Tibial nerve (tissue), 4 donors: ENCODE results near the gene DNAI2. TPM values are rescaled to one million over a fixed set of nuclear protein-coding genes. Genes with fewer than 3 reads are reported as not detected.
A peak's percentile ranks its signal among the peaks of the same experiment; 100 is the strongest.

Experiments used
- DNase-seq, 2 donors: peaks; one replicate each; pipeline ENCODE4 v3.0.0-alpha.2; 2019; ENCODE audit warnings: low spot score in 2 of 2
- H3K27ac ChIP-seq, 4 donors: fragments of 200-600 bp; sonication (generic) in 3 of 4; one replicate each; pipeline ENCODE4 v1.5.1; 2017 to 2019; ENCODE audit warnings: mild to moderate bottlenecking in 1 of 4
- H3K27me3 ChIP-seq, 2 donors: fragments of 200-600 bp; sonication (generic) in 1 of 2; one replicate each; pipeline versions ENCODE4 v1.5.1 to v1.6.0; 2017 to 2019
- H3K36me3 ChIP-seq, 3 donors: fragments of 200-600 bp; sonication (generic); one replicate each; pipeline ENCODE4 v1.5.1; 2018 to 2019
- H3K4me1 ChIP-seq, 4 donors: fragments of 200-600 bp; sonication (generic) in 3 of 4; one replicate each; pipeline ENCODE4 v1.5.1; 2017 to 2019
- H3K4me3 ChIP-seq, 4 donors: fragments of 200-600 bp; sonication (generic) in 3 of 4; one replicate each; pipeline ENCODE4 v1.5.1; 2017 to 2019; ENCODE audit warnings: mild to moderate bottlenecking in 1 of 4, moderate library complexity in 1 of 4
- H3K9me3 ChIP-seq, 4 donors: fragments of 200-600 bp; sonication (generic) in 3 of 4; one replicate each; pipeline ENCODE4 v1.5.1; 2017 to 2019
- EP300 ChIP-seq, 2 donors: sonication (generic); formaldehyde crosslinking; IDR thresholded peaks; one replicate each; pipeline ENCODE4 v1.6.1; 2017; ENCODE audit warnings: antibody characterized with exemption in 2 of 2, mild to moderate bottlenecking in 1 of 2
- POLR2A ChIP-seq, 2 donors: fragments of 450-650 bp; IDR thresholded peaks; one replicate each; pipeline ENCODE4 v1.6.1; 2017; ENCODE audit warnings: antibody characterized with exemption in 2 of 2, mild to moderate bottlenecking in 2 of 2, moderate library complexity in 2 of 2
- WGBS, 2 donors: methylation state at CpG; one replicate each; pipeline ENCODE4 v1.1.5; 2018; 5-methylcytosine and 5-hydroxymethylcytosine counted together
- total RNA-seq, 4 donors: library from RNA; depleted of rRNA; stranded (reverse); fragments of >200 nt; gene quantifications; one replicate each; pipeline ENCODE4 v1.1.0, GENCODE V29; 2016
- TF ChIP-seq, protein P1 (sequence below), 5 experiments: fragments of 200-600 bp in 3 of 5; fragments of 450-650 bp in 2 of 5; sonication (generic) in 3 of 5; IDR thresholded peaks; one replicate each; pipeline ENCODE4 v1.5.1; 2016 to 2019; ENCODE audit warnings: antibody characterized with exemption in 5 of 5, mild to moderate bottlenecking in 3 of 5, moderate library complexity in 2 of 5

DNAI2 gene
- total RNA-seq, 4 donors from 2014 or later = 0.60 TPM; not detected in 3

DNA sequence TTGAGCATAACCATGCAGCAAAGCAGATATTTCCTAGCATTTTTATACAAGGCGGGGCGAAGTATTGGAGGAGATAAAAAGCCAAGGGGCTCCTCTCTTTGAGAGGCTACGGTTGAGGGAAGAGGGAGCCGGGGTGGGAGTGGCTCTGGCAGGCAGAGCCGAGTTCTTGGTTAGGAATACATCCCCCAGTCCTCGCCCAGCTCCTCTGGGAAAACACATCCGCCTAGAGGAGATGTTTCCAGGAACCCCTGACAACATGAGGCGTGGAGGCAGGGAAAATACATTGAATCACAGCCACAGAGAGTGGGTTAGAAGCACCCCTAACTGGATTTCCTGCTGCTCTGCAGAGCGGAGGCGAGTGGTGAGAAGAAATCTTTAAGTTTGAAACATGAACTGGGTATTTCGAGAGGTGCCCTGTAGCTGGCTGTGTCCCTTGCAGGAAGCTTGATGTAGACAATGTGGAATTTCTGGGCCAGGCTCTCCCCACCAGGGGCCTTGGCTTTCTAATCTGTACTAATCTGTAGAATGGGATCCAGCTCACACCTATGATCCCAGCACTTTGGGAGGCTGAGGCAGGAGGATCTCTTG, 33.3 kb upstream of the DNAI2 start:
- H3K9me3 ChIP-seq = no peaks in the 10 kb centered on the region
- H3K27me3 ChIP-seq = no peaks in the 10 kb centered on the region
- H3K4me1 ChIP-seq = peaks cover 0 to 84% (median 42%) of the 10 kb centered on the region in 4 donors
- 30 to 41% methylated on average over 11 of the region's 11 CpGs for WGBS, 2 donors
- H3K4me3 ChIP-seq = no peak overlapping the region
- peak overlapping the region in 3 of 4 donors; percentile 21 to 78 (median 77) for H3K27ac ChIP-seq
- DNase-seq = no peak
- no peak for TF ChIP-seq EP300 (IDR thresholded peaks at IDR 0.05)
- TF ChIP-seq, protein P1, sequence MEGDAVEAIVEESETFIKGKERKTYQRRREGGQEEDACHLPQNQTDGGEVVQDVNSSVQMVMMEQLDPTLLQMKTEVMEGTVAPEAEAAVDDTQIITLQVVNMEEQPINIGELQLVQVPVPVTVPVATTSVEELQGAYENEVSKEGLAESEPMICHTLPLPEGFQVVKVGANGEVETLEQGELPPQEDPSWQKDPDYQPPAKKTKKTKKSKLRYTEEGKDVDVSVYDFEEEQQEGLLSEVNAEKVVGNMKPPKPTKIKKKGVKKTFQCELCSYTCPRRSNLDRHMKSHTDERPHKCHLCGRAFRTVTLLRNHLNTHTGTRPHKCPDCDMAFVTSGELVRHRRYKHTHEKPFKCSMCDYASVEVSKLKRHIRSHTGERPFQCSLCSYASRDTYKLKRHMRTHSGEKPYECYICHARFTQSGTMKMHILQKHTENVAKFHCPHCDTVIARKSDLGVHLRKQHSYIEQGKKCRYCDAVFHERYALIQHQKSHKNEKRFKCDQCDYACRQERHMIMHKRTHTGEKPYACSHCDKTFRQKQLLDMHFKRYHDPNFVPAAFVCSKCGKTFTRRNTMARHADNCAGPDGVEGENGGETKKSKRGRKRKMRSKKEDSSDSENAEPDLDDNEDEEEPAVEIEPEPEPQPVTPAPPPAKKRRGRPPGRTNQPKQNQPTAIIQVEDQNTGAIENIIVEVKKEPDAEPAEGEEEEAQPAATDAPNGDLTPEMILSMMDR (IDR thresholded peaks at IDR 0.05) = no peak
- TF ChIP-seq POLR2A (IDR thresholded peaks at IDR 0.05) = no peak
- H3K36me3 ChIP-seq = peaks cover 0 to 16% (median 0%) of the 10 kb centered on the region in 3 donors

GRCh38 chr17:74241431-74241830, 32.6 kb upstream of the DNAI2 start:
- H3K4me3 ChIP-seq = no peak overlapping the region
- 15 to 19% methylated on average over 8 to 10 of the region's 10 CpGs for WGBS, 2 donors
- peaks cover 0 to 16% (median 0%) of the 10 kb centered on the region in 3 donors for H3K36me3 ChIP-seq
- peak overlapping the region in 3 of 4 donors; percentile 21 to 78 (median 77) for H3K27ac ChIP-seq
- H3K9me3 ChIP-seq = no peaks in the 10 kb centered on the region
- no peaks in the 10 kb centered on the region for H3K27me3 ChIP-seq
- DNase-seq = peak in 1 of 2 donors; percentile 14
- TF ChIP-seq POLR2A (IDR thresholded peaks at IDR 0.05) = no peak
- peak in 1 of 2 donors; percentile 78 for TF ChIP-seq EP300 (IDR thresholded peaks at IDR 0.05)
- TF ChIP-seq, protein P1 (IDR thresholded peaks at IDR 0.05) = no peak
- H3K4me1 ChIP-seq = peaks cover 0 to 84% (median 40%) of the 10 kb centered on the region in 4 donors

DNA sequence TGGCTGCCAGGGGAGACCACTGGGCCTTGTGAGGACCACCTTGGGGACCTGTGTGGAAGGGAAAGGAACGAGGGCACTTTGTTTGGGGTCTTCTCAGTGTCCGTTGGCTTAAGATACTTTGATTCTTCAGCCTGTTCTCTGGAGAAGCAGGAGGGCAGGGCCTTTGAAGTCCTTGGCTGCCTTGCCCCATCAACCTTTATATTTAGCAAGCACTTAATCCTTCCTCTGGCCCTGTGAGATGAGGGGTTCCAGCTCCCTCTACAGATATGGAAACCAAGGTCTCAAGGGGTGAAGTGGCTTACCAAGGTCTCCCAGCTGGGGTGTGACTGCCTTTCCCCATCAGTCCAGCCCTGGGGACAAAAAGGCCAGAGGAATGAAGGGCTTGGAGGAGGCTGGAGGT, 32.2 kb upstream of the DNAI2 start:
- H3K27ac ChIP-seq = peak overlapping the region; percentile 21 to 78 (median 50)
- WGBS, 2 donors = 45 to 60% methylated on average over 2 of the region's 2 CpGs
- H3K4me3 ChIP-seq = no peak overlapping the region
- TF ChIP-seq, protein P1 (IDR thresholded peaks at IDR 0.05) = no peak
- H3K36me3 ChIP-seq = peaks cover 0 to 16% (median 0%) of the 10 kb centered on the region in 3 donors
- DNase-seq = no peak
- peaks cover 0 to 83% (median 40%) of the 10 kb centered on the region in 4 donors for H3K4me1 ChIP-seq
- H3K27me3 ChIP-seq = no peaks in the 10 kb centered on the region
- no peaks in the 10 kb centered on the region for H3K9me3 ChIP-seq

DNA sequence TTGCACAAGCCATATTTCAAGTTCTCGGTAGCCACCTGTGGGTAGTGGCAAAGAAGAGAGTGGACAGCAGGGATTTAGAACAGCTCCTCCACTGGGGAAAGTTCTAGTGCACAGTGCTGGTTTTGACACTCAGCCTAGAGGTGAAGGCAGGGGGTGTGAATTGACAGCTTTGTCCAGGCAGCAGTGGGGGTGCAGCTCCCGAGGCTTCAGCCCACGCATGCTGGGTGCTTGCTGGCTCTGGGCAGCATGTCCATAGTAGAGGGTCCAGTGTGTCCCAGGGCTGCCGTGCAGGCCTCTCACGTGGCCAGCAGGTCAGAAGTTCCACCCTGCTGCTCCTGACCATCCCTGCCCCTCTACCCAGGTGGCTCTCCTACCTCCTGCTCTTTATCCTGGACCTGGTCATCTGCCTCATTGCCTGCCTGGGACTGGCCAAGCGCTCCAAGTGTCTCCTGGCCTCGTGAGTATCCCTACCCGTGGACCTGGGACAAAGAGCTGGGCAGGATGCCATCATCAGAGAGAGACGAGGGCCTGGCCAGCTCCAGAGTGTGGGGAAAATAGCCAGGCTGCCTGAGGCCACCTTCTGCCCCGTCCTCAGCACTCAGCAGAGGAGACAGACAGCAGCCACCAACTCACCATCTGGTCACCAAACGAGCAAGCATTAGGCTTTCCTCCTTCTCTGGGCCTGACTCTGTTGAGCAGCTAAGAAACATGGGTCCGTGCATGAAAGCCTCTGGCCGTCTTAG, 30.9 kb upstream of the DNAI2 start:
- peak overlapping the region; percentile 62 to 78 (median 70) for H3K27ac ChIP-seq
- 46 to 71% methylated on average over 5 to 12 of the region's 13 CpGs for WGBS, 2 donors
- TF ChIP-seq POLR2A (IDR thresholded peaks at IDR 0.05) = no peak
- peak in 1 of 2 donors; percentile 58 for TF ChIP-seq EP300 (IDR thresholded peaks at IDR 0.05)
- no peak overlapping the region for H3K4me3 ChIP-seq
- H3K4me1 ChIP-seq = peaks cover 0 to 78% (median 40%) of the 10 kb centered on the region in 4 donors
- H3K9me3 ChIP-seq = no peaks in the 10 kb centered on the region
- DNase-seq = no peak
- peaks cover 0 to 20% (median 0%) of the 10 kb centered on the region in 3 donors for H3K36me3 ChIP-seq
- H3K27me3 ChIP-seq = no peaks in the 10 kb centered on the region

- no peak for DNase-seq
- TF ChIP-seq, protein P1 (IDR thresholded peaks at IDR 0.05) = no peak
- TF ChIP-seq POLR2A (IDR thresholded peaks at IDR 0.05) (no peak), EP300 (IDR thresholded peaks at IDR 0.05) (no peak)
- Histone ChIP-seq H3K27me3 (no peaks in the 10 kb centered on the region), H3K27ac (peak overlapping the region; percentile 62 to 78 (median 70)), H3K4me3 (no peak overlapping the region), H3K9me3 (no peaks in the 10 kb centered on the region), H3K4me1 (peaks cover 0 to 75% (median 39%) of the 10 kb centered on the region in 4 donors), H3K36me3 (peaks cover 0 to 20% (median 0%) of the 10 kb centered on the region in 3 donors)
- 70 to 83% methylated on average over 10 of the region's 10 CpGs for WGBS, 2 donors
These were observed 29.9 kb upstream of the DNAI2 start for GRCh38 chr17:74244128-74244527.
